Ishikawa (cell line): ENCODE measurements around the gene USP53.

Experiments used
- CEBPB ChIP-seq: IDR thresholded peaks from 2 replicates; pipeline ENCODE4 v1.6.1; 2012
- CREB1 ChIP-seq: IDR thresholded peaks from 2 replicates; pipeline ENCODE4 v1.6.1; 2012; ENCODE audit warnings: low read depth
- EGR1 ChIP-seq: IDR thresholded peaks from 2 replicates; pipeline ENCODE4 v1.6.1; 2012
- EP300 ChIP-seq: IDR thresholded peaks from 2 replicates; pipeline ENCODE4 v1.6.1; 2012; ENCODE audit warnings: borderline replicate concordance
- FOXM1 ChIP-seq: IDR thresholded peaks from 2 replicates; pipeline ENCODE4 v1.6.1; 2012; ENCODE audit warnings: low read depth, borderline replicate concordance
- MAX ChIP-seq: IDR thresholded peaks from 2 replicates; pipeline ENCODE4 v1.6.1; 2012
- NFIC ChIP-seq: IDR thresholded peaks from 2 replicates; pipeline ENCODE4 v1.6.1; 2012
- RAD21 ChIP-seq: IDR thresholded peaks from 2 replicates; pipeline ENCODE4 v1.6.1; 2012; ENCODE audit warnings: low read depth
- TAF1 ChIP-seq: IDR thresholded peaks from 2 replicates; pipeline ENCODE4 v1.6.1; 2012; ENCODE audit warnings: low read depth, mild to moderate bottlenecking
- TCF12 ChIP-seq: IDR thresholded peaks from 2 replicates; pipeline ENCODE4 v1.6.1; 2012; ENCODE audit warnings: low read depth
- TEAD4 ChIP-seq: IDR thresholded peaks from 2 replicates; pipeline ENCODE4 v1.6.1; 2012
- USF1 ChIP-seq: IDR thresholded peaks from 2 replicates; pipeline ENCODE4 v1.6.1; 2012
- YY1 ChIP-seq: IDR thresholded peaks from 2 replicates; pipeline ENCODE4 v1.6.1; 2012; ENCODE audit warnings: low read depth
- ZBTB7A ChIP-seq: IDR thresholded peaks from 2 replicates; pipeline ENCODE4 v1.6.1; 2012; ENCODE audit warnings: low read depth
- TF ChIP-seq, protein P1 (sequence below): IDR thresholded peaks from 2 replicates; pipeline ENCODE4 v1.6.1; 2012; ENCODE audit warnings: low read depth, mild to moderate bottlenecking

USP53 gene

GRCh38 chr4:119179011-119179410 is 33.5 kb upstream of the USP53 start:
- no peak for TF ChIP-seq NFIC
- TF ChIP-seq CEBPB: no peak
- no peak for TF ChIP-seq EP300
- TF ChIP-seq YY1: no peak
- TF ChIP-seq TEAD4: no peak
- TF ChIP-seq, protein P1, sequence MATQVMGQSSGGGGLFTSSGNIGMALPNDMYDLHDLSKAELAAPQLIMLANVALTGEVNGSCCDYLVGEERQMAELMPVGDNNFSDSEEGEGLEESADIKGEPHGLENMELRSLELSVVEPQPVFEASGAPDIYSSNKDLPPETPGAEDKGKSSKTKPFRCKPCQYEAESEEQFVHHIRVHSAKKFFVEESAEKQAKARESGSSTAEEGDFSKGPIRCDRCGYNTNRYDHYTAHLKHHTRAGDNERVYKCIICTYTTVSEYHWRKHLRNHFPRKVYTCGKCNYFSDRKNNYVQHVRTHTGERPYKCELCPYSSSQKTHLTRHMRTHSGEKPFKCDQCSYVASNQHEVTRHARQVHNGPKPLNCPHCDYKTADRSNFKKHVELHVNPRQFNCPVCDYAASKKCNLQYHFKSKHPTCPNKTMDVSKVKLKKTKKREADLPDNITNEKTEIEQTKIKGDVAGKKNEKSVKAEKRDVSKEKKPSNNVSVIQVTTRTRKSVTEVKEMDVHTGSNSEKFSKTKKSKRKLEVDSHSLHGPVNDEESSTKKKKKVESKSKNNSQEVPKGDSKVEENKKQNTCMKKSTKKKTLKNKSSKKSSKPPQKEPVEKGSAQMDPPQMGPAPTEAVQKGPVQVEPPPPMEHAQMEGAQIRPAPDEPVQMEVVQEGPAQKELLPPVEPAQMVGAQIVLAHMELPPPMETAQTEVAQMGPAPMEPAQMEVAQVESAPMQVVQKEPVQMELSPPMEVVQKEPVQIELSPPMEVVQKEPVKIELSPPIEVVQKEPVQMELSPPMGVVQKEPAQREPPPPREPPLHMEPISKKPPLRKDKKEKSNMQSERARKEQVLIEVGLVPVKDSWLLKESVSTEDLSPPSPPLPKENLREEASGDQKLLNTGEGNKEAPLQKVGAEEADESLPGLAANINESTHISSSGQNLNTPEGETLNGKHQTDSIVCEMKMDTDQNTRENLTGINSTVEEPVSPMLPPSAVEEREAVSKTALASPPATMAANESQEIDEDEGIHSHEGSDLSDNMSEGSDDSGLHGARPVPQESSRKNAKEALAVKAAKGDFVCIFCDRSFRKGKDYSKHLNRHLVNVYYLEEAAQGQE: no peak
- no peak for TF ChIP-seq TAF1
- TF ChIP-seq ZBTB7A: no peak
- TF ChIP-seq USF1: no peak
- no peak for TF ChIP-seq FOXM1
- no peak for TF ChIP-seq TCF12
- no peak for TF ChIP-seq CREB1
- TF ChIP-seq MAX: no peak
- TF ChIP-seq RAD21: no peak
- no peak for TF ChIP-seq EGR1

DNA sequence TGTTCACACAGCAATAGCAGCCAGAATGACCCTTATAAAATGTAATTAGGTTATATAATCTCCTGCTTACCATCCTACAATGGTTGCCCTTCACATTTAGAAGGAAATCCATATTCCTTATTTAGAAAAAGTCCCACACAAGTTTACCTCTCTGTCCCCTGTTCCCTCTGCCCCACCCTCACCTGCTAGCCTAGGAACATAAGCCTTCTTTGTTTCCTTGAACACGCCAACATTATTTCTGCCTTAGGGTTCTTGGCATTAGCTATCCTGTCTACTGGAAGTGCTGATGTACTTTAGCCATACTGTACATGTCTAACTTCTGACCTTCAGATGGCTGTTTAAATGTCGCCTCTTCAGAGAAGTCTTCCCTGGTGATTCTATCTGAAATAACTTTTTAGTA is 28.4 kb upstream of the USP53 start:
- no peak for TF ChIP-seq EGR1
- no peak for TF ChIP-seq ZBTB7A
- no peak for TF ChIP-seq TAF1
- TF ChIP-seq FOXM1: no peak

DNA sequence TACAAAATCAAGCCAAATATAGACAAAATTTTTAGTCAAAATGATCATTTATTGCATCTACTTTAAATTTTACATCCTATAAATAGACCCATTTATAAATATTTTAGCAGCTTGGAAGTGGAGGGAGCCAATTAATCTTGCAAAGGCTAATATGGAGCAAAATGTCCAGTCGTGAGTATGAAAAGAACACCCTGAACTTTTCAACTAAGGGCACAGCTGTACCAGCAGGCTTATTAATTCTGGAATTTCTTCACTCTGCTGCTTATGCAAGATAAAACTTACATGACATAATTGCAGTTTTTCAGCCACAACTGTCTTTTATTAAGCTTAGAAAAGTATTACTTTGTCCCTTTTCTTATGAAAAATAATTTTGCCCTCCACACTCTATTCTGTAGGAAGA is 22.9 kb upstream of the USP53 start:
- no peak for TF ChIP-seq USF1
- no peak for TF ChIP-seq CEBPB
- no peak for TF ChIP-seq FOXM1
- TF ChIP-seq ZBTB7A: no peak
- TF ChIP-seq RAD21: no peak
- no peak for TF ChIP-seq CREB1
- no peak for TF ChIP-seq TAF1
- TF ChIP-seq YY1: no peak
- TF ChIP-seq, protein P1: no peak
- TF ChIP-seq NFIC: no peak
- TF ChIP-seq MAX: no peak

DNA sequence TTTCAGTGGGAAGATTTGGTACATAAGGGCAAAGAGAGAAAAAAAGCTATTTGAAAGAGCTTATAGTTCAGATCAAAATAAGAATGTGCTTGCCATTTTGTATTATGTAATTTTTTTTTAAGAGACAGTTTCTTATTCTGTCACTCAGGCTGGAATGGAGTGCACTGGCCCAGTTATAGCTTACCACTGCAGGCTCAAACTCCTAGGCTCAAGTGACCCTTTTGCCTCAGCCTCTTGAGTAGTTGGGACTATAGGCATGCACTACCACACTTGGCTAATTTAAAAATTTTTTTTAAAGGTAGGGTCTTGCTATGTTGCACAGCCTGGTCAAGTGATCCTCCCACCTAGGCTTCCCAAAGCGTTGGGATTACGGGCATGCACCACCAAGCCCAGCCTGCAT is 22.2 kb upstream of the USP53 start:
- TF ChIP-seq CREB1 (no peak), USF1 (no peak), FOXM1 (no peak), TAF1 (no peak), YY1 (no peak), MAX (no peak), TCF12 (no peak), EGR1 (no peak), RAD21 (no peak), ZBTB7A (no peak), CEBPB (no peak), NFIC (no peak), EP300 (no peak), TEAD4 (no peak)
- TF ChIP-seq, protein P1: no peak

GRCh38 chr4:119191505-119191904 is 21.0 kb upstream of the USP53 start:
- no peak for TF ChIP-seq ZBTB7A
- no peak for TF ChIP-seq CEBPB
- no peak for TF ChIP-seq CREB1
- no peak for TF ChIP-seq USF1
- no peak for TF ChIP-seq MAX
- no peak for TF ChIP-seq NFIC
- no peak for TF ChIP-seq RAD21
- no peak for TF ChIP-seq TAF1
- TF ChIP-seq, protein P1: no peak
- TF ChIP-seq FOXM1: no peak
- TF ChIP-seq EGR1: no peak
- no peak for TF ChIP-seq YY1
- TF ChIP-seq EP300: no peak
- no peak for TF ChIP-seq TEAD4
- TF ChIP-seq TCF12: no peak
